Measurements from ENCODE around the gene FAM13B. TPM values are rescaled to one million over a fixed set of nuclear protein-coding genes. Genes with fewer than 3 reads are reported as not detected.

FAM13B gene
- total and polyA plus RNA-seq, 9 of the 15 experiments (the other 6 are each of a cell fraction or from before 2014, with no cell fraction given) = 2.3 to 21.6 (median 14.1) TPM

DNA sequence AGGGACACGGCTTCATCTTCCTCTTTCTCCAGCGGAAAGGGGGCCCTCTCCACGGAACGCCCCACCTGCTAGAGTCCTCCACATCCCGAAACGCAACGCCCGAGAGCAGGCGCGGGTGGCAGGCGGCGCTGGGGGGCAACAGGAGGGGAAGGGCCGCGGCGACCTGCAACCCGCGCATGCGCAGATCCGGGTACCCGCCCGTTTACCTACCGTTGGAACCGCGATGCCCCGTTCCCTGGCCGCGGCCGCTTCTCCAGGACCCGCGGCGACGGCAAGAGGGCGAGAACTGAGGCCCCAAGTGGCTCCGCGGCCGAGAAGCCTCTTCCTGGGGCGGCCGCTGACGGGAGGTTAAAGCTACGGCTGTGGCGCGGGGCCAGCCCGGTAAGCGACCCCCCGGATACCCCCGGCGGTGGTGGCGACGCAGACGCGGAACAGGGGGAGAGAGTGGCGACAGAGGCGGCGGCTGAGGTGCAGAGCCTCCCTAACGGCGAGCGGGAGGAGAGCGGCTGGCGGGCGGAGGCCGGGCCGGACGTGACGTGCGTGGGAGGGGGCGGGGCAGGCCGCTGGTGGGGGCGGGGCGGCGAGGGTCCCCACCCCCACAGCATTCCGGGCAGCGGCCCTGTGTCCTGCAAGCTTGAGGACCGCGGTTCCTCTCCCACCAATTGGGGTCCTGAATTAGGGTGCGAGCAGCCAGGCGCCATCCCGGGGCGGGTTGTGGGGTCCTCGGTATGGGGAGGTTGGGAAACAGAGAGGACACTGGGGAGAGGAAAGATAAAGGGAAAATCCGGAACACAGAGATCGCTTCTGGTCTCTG lies at the start of gene FAM13B (continued):
- peak; percentile 72 for TF ChIP-seq CREB1 (IDR thresholded peaks at IDR 0.05)
- peak; percentile 66 for TF ChIP-seq CREB1 (CRISPR knock-in tag; IDR thresholded peaks at IDR 0.05)
- peak; percentile 58; the same call in 1 of the 2 replicates for TF ChIP-seq ZBTB40 (IDR thresholded peaks at IDR 0.05)
- no peak for TF ChIP-seq ZBTB40 (CRISPR knock-in tag; IDR thresholded peaks at IDR 0.05)
- TF ChIP-seq CBX3 (IDR thresholded peaks at IDR 0.05; ENCODE audit: borderline replicate concordance in 1 of 2, low read length in 2 of 2) = no peak
- TF ChIP-seq ZNF224 (CRISPR knock-in tag; IDR thresholded peaks at IDR 0.05) = no peak
- TF ChIP-seq ARNT (IDR thresholded peaks at IDR 0.05) = no peak
- TF ChIP-seq, protein P1, sequence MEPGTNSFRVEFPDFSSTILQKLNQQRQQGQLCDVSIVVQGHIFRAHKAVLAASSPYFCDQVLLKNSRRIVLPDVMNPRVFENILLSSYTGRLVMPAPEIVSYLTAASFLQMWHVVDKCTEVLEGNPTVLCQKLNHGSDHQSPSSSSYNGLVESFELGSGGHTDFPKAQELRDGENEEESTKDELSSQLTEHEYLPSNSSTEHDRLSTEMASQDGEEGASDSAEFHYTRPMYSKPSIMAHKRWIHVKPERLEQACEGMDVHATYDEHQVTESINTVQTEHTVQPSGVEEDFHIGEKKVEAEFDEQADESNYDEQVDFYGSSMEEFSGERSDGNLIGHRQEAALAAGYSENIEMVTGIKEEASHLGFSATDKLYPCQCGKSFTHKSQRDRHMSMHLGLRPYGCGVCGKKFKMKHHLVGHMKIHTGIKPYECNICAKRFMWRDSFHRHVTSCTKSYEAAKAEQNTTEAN (CRISPR knock-in tag; IDR thresholded peaks at IDR 0.05) = 0 out of 2 replicates have a peak, but pooled peaks have one; percentile 61
- 0 out of 2 replicates have a peak, but pooled peaks have one; percentile 14 for TF ChIP-seq NR2C2 (CRISPR knock-in tag; IDR thresholded peaks at IDR 0.05)
- peak; percentile 56; the same call in 1 of the 2 replicates for TF ChIP-seq NR2C2 (tag; IDR thresholded peaks at IDR 0.05)
- TF ChIP-seq CBFA2T3 (IDR thresholded peaks at IDR 0.05) = no peak
- TF ChIP-seq ZNF79 (CRISPR knock-in tag; IDR thresholded peaks at IDR 0.05; ENCODE audit: low read depth) = no peak
- TF ChIP-seq RBM39 (optimal IDR thresholded peaks at IDR 0.05; ENCODE audit: low read depth, low read length) = no peak
- TF ChIP-seq ARHGAP35 (IDR thresholded peaks at IDR 0.05; ENCODE audit: partially characterized antibody) = no peak
- TF ChIP-seq POLR2AphosphoS2 (IDR thresholded peaks at IDR 0.05; ENCODE audit: low read length) = no peak
- no peak for TF ChIP-seq SNAPC5 (CRISPR knock-in tag; IDR thresholded peaks at IDR 0.05)
- TF ChIP-seq, protein P2, sequence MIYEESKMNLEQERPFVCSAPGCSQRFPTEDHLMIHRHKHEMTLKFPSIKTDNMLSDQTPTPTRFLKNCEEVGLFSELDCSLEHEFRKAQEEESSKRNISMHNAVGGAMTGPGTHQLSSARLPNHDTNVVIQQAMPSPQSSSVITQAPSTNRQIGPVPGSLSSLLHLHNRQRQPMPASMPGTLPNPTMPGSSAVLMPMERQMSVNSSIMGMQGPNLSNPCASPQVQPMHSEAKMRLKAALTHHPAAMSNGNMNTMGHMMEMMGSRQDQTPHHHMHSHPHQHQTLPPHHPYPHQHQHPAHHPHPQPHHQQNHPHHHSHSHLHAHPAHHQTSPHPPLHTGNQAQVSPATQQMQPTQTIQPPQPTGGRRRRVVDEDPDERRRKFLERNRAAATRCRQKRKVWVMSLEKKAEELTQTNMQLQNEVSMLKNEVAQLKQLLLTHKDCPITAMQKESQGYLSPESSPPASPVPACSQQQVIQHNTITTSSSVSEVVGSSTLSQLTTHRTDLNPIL (CRISPR knock-in tag; IDR thresholded peaks at IDR 0.05) = no peak
